ENCODE measurements around the gene ARMH4. TPM values are rescaled to one million over a fixed set of nuclear protein-coding genes. Genes with fewer than 3 reads are reported as not detected.

ARMH4 gene
- total RNA-seq, 2 donors from 2014 or later = 17.3 to 30.7 TPM

DNA sequence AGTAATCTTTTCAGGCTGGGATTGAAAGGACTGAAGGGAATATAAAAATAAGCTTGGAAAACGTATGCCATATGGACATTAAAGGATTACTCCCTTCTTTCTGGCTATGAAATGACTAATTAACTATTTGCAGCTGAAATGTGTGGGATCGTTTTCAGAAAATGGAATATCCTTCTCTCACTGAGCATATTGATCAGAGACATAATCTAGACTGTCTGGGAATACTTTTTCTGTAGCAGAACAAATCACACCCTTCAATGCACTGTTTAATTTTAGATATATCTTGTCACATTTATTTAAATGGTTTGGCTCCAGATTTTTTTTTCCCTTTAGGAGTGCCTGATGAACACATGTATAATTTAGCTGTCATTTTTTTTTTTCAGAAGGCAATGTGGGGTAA, 37.2 kb upstream of the ARMH4 start:
- WGBS, 2 experiments (ENCODE audit: insufficient coverage in 1 of 2, insufficient read length in 1 of 2) = 80 to 83% methylated on average over 1 to 2 of the region's 2 CpGs
- Histone ChIP-seq H3K4me3 (ENCODE audit: low read length) (no peak overlapping the region), H3K36me3 (ENCODE audit: control insufficient read depth, insufficient read depth, low read length) (no peaks in the 10 kb centered on the region), H3K4me1 (ENCODE audit: control insufficient read depth, insufficient read depth, low read length) (no peaks in the 10 kb centered on the region), H3K9ac (ENCODE audit: extremely low read depth, low read length, poor library complexity, severe bottlenecking) (no peak overlapping the region), H3K27me3 (ENCODE audit: control insufficient read depth, insufficient read depth, low read length, poor library complexity, severe bottlenecking) (no peaks in the 10 kb centered on the region), H3K27ac (ENCODE audit: low read depth, low read length) (no peak overlapping the region), H3K9me3 (ENCODE audit: control insufficient read depth, low read length) (no peaks in the 10 kb centered on the region)
- Mint-ChIP-seq H3K27ac (no peak overlapping the region), H3K4me1 (peaks cover 7% of the 10 kb centered on the region), H3K36me3 (ENCODE audit: low read depth) (no peaks in the 10 kb centered on the region), H3K9me3 (no peaks in the 10 kb centered on the region), H3K27me3 (ENCODE audit: insufficient read depth) (peaks cover 7% of the 10 kb centered on the region), H3K4me3 (no peak overlapping the region)
- no peak for DNase-seq
- TF ChIP-seq, protein P1, sequence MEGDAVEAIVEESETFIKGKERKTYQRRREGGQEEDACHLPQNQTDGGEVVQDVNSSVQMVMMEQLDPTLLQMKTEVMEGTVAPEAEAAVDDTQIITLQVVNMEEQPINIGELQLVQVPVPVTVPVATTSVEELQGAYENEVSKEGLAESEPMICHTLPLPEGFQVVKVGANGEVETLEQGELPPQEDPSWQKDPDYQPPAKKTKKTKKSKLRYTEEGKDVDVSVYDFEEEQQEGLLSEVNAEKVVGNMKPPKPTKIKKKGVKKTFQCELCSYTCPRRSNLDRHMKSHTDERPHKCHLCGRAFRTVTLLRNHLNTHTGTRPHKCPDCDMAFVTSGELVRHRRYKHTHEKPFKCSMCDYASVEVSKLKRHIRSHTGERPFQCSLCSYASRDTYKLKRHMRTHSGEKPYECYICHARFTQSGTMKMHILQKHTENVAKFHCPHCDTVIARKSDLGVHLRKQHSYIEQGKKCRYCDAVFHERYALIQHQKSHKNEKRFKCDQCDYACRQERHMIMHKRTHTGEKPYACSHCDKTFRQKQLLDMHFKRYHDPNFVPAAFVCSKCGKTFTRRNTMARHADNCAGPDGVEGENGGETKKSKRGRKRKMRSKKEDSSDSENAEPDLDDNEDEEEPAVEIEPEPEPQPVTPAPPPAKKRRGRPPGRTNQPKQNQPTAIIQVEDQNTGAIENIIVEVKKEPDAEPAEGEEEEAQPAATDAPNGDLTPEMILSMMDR (conservative IDR thresholded peaks at IDR 0.05) = no peak

DNA sequence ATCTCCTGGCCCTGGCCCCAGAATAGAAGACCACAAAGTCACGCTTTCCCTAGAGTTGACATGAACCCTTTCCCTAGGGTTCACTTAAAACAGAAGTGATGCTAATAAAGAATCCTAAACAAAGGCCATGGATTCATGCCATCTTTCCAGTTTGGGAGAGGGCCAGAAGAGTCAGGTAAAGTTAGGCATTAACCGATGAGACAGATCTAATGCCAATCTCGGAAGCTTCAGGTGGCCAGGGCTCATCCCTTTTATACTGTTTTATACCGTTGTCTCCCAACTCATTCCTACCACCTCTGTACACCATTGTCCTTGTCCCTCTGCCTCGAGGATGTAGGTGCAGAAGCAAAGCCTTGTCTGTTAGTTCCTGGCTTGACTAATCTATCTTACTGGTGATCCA, 25.1 kb upstream of the ARMH4 start:
- no peak overlapping the region for H3K9ac ChIP-seq (ENCODE audit: extremely low read depth, low read length, poor library complexity, severe bottlenecking)
- Mint-ChIP-seq H3K27me3 (ENCODE audit: insufficient read depth) (peaks cover 3% of the 10 kb centered on the region), H3K4me3 (no peak overlapping the region), H3K9me3 (no peaks in the 10 kb centered on the region), H3K4me1 (no peaks in the 10 kb centered on the region), H3K36me3 (ENCODE audit: low read depth) (no peaks in the 10 kb centered on the region), H3K27ac (no peak overlapping the region)
- DNase-seq = no peak
- H3K9me3 ChIP-seq (ENCODE audit: control insufficient read depth, low read length) = peaks cover under 1% of the 10 kb centered on the region
- H3K4me3 ChIP-seq (ENCODE audit: low read length) = no peak overlapping the region
- TF ChIP-seq, protein P1 (conservative IDR thresholded peaks at IDR 0.05) = no peak
- 92 to 94% methylated on average over 3 to 5 of the region's 5 CpGs for WGBS, 2 experiments (ENCODE audit: insufficient coverage in 1 of 2, insufficient read length in 1 of 2)
- no peaks in the 10 kb centered on the region for H3K4me1 ChIP-seq (ENCODE audit: control insufficient read depth, insufficient read depth, low read length)
- no peaks in the 10 kb centered on the region for H3K27me3 ChIP-seq (ENCODE audit: control insufficient read depth, insufficient read depth, low read length, poor library complexity, severe bottlenecking)
- no peaks in the 10 kb centered on the region for H3K36me3 ChIP-seq (ENCODE audit: control insufficient read depth, insufficient read depth, low read length)
- no peak overlapping the region for H3K27ac ChIP-seq (ENCODE audit: low read depth, low read length)

DNA sequence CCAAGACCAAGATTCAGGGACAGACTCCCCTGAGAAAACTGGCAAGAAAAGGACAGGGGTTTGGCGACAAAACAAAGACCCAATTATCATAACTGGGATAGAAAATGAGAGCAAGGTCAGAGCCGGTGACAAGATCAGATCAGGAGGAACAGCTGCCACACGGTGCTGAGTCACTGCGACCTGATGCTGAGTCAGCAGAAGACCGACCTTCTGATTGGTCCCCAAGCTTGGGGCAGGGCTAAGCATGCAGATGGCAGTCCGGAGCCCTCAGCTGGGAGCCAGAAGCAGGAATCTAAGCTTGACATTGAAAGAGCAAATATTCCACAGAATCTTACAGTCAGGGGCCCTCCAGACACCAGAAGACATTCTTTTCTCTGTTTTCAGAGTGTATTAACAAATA, 19.1 kb upstream of the ARMH4 start:
- TF ChIP-seq, protein P1 (conservative IDR thresholded peaks at IDR 0.05) = no peak
- no peak overlapping the region for H3K4me3 ChIP-seq (ENCODE audit: low read length)

More for the DNA sequence above, 19.1 kb upstream of the ARMH4 start:
- 22 to 32% methylated on average over 5 to 6 of the region's 6 CpGs for WGBS, 2 experiments (ENCODE audit: insufficient coverage in 1 of 2, insufficient read length in 1 of 2)
- Histone ChIP-seq H3K27me3 (ENCODE audit: control insufficient read depth, insufficient read depth, low read length, poor library complexity, severe bottlenecking) (no peaks in the 10 kb centered on the region), H3K36me3 (ENCODE audit: control insufficient read depth, insufficient read depth, low read length) (no peaks in the 10 kb centered on the region), H3K4me1 (ENCODE audit: control insufficient read depth, insufficient read depth, low read length) (no peaks in the 10 kb centered on the region), H3K9ac (ENCODE audit: extremely low read depth, low read length, poor library complexity, severe bottlenecking) (no peak overlapping the region), H3K9me3 (ENCODE audit: control insufficient read depth, low read length) (peaks cover 4% of the 10 kb centered on the region), H3K27ac (ENCODE audit: low read depth, low read length) (no peak overlapping the region)
- peak overlapping the region; percentile 80 for H3K27ac Mint-ChIP-seq
- no peaks in the 10 kb centered on the region for H3K9me3 Mint-ChIP-seq
- peak; percentile 96 for DNase-seq
- no peaks in the 10 kb centered on the region for H3K4me1 Mint-ChIP-seq
- H3K27me3 Mint-ChIP-seq (ENCODE audit: insufficient read depth) = peaks cover 3% of the 10 kb centered on the region
- H3K36me3 Mint-ChIP-seq (ENCODE audit: low read depth) = no peaks in the 10 kb centered on the region
- no peak overlapping the region for H3K4me3 Mint-ChIP-seq
